MCF 10A (cell line): ENCODE measurements around the gene DOCK8. TPM values are rescaled to one million over a fixed set of nuclear protein-coding genes. Genes with fewer than 3 reads are reported as not detected.

ENCODE experiments used
- BruUV-seq: library from RNA; stranded (reverse); fragments of 400-500 nt; replicated peaks from 2 replicates; lab custom pipeline; 2021; lab: Mats Ljungman, UMichigan
- CTCF ChIA-PET: fragments of 300-600 bp; sonication (Branson Sonifier 250); formaldehyde crosslinking; extraction: SDS; loops from one replicate; lab custom pipeline; 2021; ENCODE audit warnings: antibody characterized with exemption, inconsistent platforms; lab: Yijun Ruan, JAX
- POLR2A ChIA-PET: fragments of 300-600, 350-650 bp; sonication (Branson Sonifier 250); formaldehyde crosslinking; extraction: SDS; loops from one replicate; lab custom pipeline; 2020; ENCODE audit warnings: antibody characterized with exemption, inconsistent platforms; lab: Yijun Ruan, JAX
- DNase-seq: peaks from one replicate; pipeline ENCODE4 v3.0.0-alpha.2; 2018; ENCODE audit not compliant: unreplicated experiment
- H3K27ac Mint-ChIP-seq: one replicate; pipeline ENCODE4 v1.8.0; 2022; ENCODE audit warnings: mild to moderate bottlenecking, low read depth, mixed read lengths; ENCODE audit not compliant: unreplicated experiment
- H3K27me3 Mint-ChIP-seq: one replicate; pipeline ENCODE4 v1.8.0; 2022; ENCODE audit warnings: mixed read lengths; ENCODE audit not compliant: insufficient read depth, unreplicated experiment
- H3K36me3 Mint-ChIP-seq: one replicate; pipeline ENCODE4 v1.8.0; 2022; ENCODE audit warnings: mild to moderate bottlenecking, moderate library complexity, mixed read lengths; ENCODE audit not compliant: insufficient read depth, unreplicated experiment
- H3K4me1 Mint-ChIP-seq: one replicate; pipeline ENCODE4 v1.8.0; 2022; ENCODE audit warnings: mixed read lengths; ENCODE audit not compliant: insufficient read depth, unreplicated experiment
- H3K4me3 Mint-ChIP-seq: one replicate; pipeline ENCODE4 v1.8.0; 2022; ENCODE audit warnings: mild to moderate bottlenecking, moderate library complexity, mixed read lengths; ENCODE audit not compliant: unreplicated experiment
- H3K9me3 Mint-ChIP-seq: one replicate; pipeline ENCODE4 v1.8.0; 2022; ENCODE audit warnings: mixed read lengths; ENCODE audit not compliant: unreplicated experiment
- intact Hi-C: fragments of 100-400 bp; cut with micrococcal nuclease; formaldehyde crosslinking; loops from 2 replicates; pipeline ENCODE4 v1.14.1; 2022
- total RNA-seq: library from RNA; stranded (reverse); gene quantifications from 2 replicates; pipeline ENCODE4 v1.2.3, GENCODE V29; 2022
- TF ChIP-seq, protein P1 (sequence below): fragments of 200-600 bp; IDR thresholded peaks from one replicate; pipeline ENCODE4 v1.8.0; 2022; ENCODE audit warnings: antibody characterized with exemption, mild to moderate bottlenecking; ENCODE audit not compliant: unreplicated experiment

The DOCK8 gene
- total RNA-seq, 1 experiment from 2014 or later, result 5.2 TPM

DNA sequence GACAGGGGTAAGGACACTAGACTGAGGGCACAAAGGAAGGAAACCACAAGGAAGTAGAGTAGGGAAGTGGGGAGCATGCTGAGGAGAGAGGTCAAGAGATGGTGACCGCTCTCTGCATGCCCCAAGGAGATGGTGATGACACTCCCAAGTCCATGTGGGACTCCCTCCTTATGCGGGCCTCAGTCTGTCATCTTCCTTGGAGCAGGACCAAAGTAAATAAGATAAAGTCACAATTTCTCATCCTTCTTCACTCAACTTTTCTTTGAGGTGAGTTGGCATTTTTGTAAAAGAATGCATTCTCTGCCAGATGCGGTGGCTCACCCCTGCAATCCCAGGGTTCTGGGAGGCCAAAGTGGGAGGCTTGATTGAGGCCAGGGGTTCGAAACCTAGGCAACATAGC, 256.7 kb downstream of the DOCK8 start:
- intact Hi-C loops, result no loop called here
- Mint-ChIP-seq H3K36me3 (peaks cover 7% of the 10 kb centered on the region), H3K4me1 (peaks cover 22% of the 10 kb centered on the region), H3K9me3 (no peaks in the 10 kb centered on the region), H3K27me3 (no peaks in the 10 kb centered on the region), H3K27ac (peak overlapping the region; percentile 86), H3K4me3 (peak overlapping the region; percentile 87)
- TF ChIP-seq, protein P1, sequence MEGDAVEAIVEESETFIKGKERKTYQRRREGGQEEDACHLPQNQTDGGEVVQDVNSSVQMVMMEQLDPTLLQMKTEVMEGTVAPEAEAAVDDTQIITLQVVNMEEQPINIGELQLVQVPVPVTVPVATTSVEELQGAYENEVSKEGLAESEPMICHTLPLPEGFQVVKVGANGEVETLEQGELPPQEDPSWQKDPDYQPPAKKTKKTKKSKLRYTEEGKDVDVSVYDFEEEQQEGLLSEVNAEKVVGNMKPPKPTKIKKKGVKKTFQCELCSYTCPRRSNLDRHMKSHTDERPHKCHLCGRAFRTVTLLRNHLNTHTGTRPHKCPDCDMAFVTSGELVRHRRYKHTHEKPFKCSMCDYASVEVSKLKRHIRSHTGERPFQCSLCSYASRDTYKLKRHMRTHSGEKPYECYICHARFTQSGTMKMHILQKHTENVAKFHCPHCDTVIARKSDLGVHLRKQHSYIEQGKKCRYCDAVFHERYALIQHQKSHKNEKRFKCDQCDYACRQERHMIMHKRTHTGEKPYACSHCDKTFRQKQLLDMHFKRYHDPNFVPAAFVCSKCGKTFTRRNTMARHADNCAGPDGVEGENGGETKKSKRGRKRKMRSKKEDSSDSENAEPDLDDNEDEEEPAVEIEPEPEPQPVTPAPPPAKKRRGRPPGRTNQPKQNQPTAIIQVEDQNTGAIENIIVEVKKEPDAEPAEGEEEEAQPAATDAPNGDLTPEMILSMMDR, result no peak
- DNase-seq, result no peak
- CTCF ChIA-PET, result interaction anchor here (0.7 to 1.7 kb wide), 7 partner anchors 9 to 534 kb away, joined by 4 to 7 read pairs (median 5); no protein-coding TSS in a partner anchor
- POLR2A ChIA-PET, result interaction anchor here (0.7 to 8.3 kb wide), 17 partner anchors 8 to 211 kb away, joined by 3 to 76 read pairs (median 4); partner anchors contain the start of gene KANK1
- no TSS peak for BruUV-seq

DNA sequence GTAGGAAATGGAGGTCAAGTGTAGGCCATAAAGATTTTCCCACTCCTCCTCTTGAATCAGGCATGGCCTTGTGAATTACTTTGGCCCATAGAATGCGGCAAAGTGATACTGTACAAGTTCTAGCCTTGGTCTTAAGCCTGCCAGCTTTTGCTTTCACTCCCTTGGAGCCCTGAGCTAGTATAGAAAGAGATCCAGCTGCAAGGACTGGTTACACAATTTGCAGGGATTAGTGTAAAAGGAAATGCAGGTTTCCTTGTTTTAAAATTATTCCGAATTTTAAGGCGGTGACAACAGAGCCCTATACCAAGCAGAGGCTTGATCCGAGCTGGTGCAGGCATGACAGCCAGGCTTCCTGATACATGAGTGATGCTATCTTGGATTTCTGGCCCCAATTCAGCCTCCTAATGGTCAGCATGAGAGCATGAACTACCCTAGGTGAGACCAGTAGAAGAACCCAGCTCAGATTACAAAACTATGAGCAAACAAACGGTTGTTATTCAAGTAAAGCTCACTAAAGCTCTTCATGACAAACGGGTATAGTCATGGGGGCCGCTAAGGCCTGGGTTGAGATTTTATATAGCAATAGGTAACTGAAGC, 257.9 kb downstream of the DOCK8 start:
- intact Hi-C loops, result no loop called here
- peaks cover 7% of the 10 kb centered on the region for H3K36me3 Mint-ChIP-seq
- ChIA-PET CTCF (interaction anchor here (0.8 to 1.2 kb wide), 2 partner anchors 26 to 32 kb away, joined by 3 to 4 read pairs; partner anchors contain the start of gene KANK1), POLR2A (interaction anchor here (1.4 to 8.3 kb wide), 2 partner anchors 26 to 35 kb away, joined by 3 to 76 read pairs; no protein-coding TSS in a partner anchor)
- no peaks in the 10 kb centered on the region for H3K9me3 Mint-ChIP-seq
- BruUV-seq, result no TSS peak
- TF ChIP-seq, protein P1, result no peak
- no peak for DNase-seq
- H3K4me1 Mint-ChIP-seq, result peaks cover 22% of the 10 kb centered on the region
- H3K27me3 Mint-ChIP-seq, result no peaks in the 10 kb centered on the region
- no peak overlapping the region for H3K4me3 Mint-ChIP-seq
- H3K27ac Mint-ChIP-seq, result no peak overlapping the region

DNA sequence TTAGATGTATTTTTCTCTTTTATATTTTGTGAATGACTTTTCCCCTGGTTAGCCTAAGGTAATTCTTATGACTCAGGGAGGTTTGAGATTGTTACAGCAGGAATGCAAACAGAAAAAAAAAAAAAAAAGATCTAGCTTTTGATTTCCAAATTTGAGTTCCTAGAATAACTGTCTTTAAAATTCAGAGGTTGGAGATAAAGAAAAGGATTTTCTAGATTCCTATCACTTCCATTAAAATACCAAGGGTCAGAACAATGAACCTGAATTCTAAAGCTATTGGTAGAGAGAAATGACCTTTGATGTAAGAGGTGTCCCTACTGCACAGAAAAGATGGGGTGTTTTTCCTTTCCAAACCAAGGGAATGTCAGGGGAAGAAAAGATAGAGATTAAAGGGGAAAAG, 262.5 kb downstream of the DOCK8 start:
- TF ChIP-seq, protein P1, result no peak
- intact Hi-C loops, result no loop called here
- ChIA-PET POLR2A (interaction anchor here (1.0 to 1.7 kb wide), 4 partner anchors 26 to 31 kb away, joined by 3 to 4 read pairs (median 4); partner anchors contain the start of gene KANK1), CTCF (interaction anchor here (0.6 to 0.8 kb wide), 3 partner anchors 19 to 50 kb away, joined by 3 to 5 read pairs (median 3); no protein-coding TSS in a partner anchor)
- no peaks in the 10 kb centered on the region for H3K27me3 Mint-ChIP-seq
- H3K4me1 Mint-ChIP-seq, result no peaks in the 10 kb centered on the region
- H3K9me3 Mint-ChIP-seq, result no peaks in the 10 kb centered on the region
- DNase-seq, result no peak
- peaks cover 7% of the 10 kb centered on the region for H3K36me3 Mint-ChIP-seq
- no peak overlapping the region for H3K4me3 Mint-ChIP-seq
- no TSS peak for BruUV-seq
- H3K27ac Mint-ChIP-seq, result no peak overlapping the region

DNA sequence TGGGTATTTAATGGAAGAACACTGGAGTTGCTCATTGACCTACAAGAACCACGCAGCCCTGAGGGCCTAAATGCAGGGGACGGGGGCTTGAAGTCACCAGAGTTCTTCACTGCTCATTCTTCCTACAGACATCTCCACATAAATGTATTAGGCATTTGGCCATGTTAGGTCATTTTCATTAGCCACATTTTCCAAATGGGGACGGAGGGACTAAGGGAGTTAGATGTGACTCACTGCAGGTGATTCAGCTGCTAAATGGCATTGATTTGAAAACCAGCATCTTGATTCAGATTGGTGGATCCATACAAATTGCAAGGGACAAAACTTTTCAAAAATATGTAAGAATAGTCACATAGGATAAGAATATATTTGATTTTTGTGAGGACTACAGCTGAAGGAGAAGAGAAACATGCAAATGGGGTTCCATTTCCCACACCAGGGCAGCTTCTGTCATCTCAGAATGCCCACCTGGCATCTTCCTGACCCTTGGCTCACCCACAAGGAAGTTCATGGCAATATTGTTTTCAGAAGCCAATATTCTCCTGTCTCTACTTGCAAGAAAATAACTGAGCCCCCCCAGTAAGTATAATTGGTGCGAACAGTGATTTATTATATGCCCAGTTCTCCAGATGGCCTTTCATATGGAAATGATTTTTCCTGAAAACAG, 264.8 kb downstream of the DOCK8 start:
- TF ChIP-seq, protein P1, result no peak
- Mint-ChIP-seq H3K36me3 (peaks cover 7% of the 10 kb centered on the region), H3K4me1 (no peaks in the 10 kb centered on the region), H3K27ac (no peak overlapping the region), H3K9me3 (no peaks in the 10 kb centered on the region), H3K27me3 (no peaks in the 10 kb centered on the region), H3K4me3 (no peak overlapping the region)
- CTCF ChIA-PET, result interaction anchor here (0.6 to 1.0 kb wide), 2 partner anchors 9 to 90 kb away, joined by 3 to 4 read pairs; no protein-coding TSS in a partner anchor
- POLR2A ChIA-PET, result interaction anchor here (0.9 to 1.4 kb wide), 2 partner anchors 9 to 24 kb away, joined by 3 to 4 read pairs; no protein-coding TSS in a partner anchor
- BruUV-seq, result no TSS peak
- no peak for DNase-seq
- intact Hi-C loops, result no loop called here
